DMS153 treated with DMSO at 0.1 percent for 48 hours (cell line): ENCODE measurements around the gene EMC7.
A peak's percentile ranks its signal among the peaks of the same experiment; 100 is the strongest.

ENCODE experiments used
- DNase-seq: peaks from one replicate; lab custom pipeline; 2025; ENCODE audit not compliant: unreplicated experiment; lab: John Stamatoyannopoulos, UW

The EMC7 gene

GRCh38 chr15:34038871-34039789 lies 62.5 kb downstream of the EMC7 start, which contains the start of gene AVEN:
Gene AVEN, minus strand, starts transcription at chr15:34039204. Its CDS starts 158 bp downstream, at chr15:34039046.
- peak; percentile 0 for DNase-seq

- DNase-seq: peak; percentile 10
Measured at GRCh38 chr15:34038023-34038870, 63.4 kb downstream of the EMC7 start.
